ENCODE measurements around the gene CEP85.

CEP85 gene

DNA sequence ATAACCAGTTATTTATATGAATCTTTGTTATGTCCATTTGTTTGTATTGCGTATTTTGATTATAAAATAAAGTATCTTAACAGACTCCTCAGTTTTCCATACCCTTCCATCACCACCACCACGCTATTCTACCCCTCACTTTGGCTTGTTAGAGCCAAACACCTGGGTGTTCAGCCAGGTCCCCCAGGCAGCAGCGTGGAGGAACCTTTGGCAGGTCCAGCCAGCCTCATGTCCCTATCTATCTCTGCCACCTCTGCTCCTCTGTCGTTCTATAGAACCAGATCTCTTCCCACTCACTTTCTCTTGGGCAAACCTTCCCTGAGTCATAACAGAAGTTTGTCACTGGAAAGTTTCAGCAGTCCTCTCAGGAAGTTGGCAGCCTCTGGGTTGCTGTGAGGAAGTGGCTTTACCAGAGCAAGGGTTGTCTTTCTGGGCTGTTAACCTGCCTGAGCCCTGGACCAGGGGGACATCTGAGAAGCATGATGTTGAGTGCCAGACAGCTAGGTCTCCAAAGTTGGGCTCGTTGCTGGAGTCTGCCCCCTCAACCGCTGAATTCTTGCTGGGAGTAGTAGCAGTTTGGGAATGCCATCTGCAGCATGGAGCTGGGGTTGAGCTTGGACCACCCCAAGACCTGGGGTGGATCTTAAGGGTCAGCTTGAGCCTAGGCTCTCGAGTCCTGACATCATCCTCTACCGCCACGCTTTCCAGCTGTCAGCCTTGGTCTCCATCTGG lies 44.9 kb downstream of the CEP85 start:
- no peak for DNase-seq (ENCODE audit: extremely low spot score)
- ChIA-PET POLR2A (interaction anchor here (0.8 kb wide), 1 partner anchor 39 kb away, joined by 3 read pairs; the partner anchor contains the start of gene CD52), CTCF (interaction anchor here (1.0 to 21.9 kb wide), 13 partner anchors 10 to 146 kb away, joined by 3 to 690 read pairs (median 5); partner anchors contain the start of genes CD52, CEP85 and UBXN11)
- TF ChIP-seq, protein P1, sequence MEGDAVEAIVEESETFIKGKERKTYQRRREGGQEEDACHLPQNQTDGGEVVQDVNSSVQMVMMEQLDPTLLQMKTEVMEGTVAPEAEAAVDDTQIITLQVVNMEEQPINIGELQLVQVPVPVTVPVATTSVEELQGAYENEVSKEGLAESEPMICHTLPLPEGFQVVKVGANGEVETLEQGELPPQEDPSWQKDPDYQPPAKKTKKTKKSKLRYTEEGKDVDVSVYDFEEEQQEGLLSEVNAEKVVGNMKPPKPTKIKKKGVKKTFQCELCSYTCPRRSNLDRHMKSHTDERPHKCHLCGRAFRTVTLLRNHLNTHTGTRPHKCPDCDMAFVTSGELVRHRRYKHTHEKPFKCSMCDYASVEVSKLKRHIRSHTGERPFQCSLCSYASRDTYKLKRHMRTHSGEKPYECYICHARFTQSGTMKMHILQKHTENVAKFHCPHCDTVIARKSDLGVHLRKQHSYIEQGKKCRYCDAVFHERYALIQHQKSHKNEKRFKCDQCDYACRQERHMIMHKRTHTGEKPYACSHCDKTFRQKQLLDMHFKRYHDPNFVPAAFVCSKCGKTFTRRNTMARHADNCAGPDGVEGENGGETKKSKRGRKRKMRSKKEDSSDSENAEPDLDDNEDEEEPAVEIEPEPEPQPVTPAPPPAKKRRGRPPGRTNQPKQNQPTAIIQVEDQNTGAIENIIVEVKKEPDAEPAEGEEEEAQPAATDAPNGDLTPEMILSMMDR (IDR thresholded peaks at IDR 0.05; ENCODE audit: control extremely low read depth, extremely low read depth, low read depth, missing control alignments): no peak

DNA sequence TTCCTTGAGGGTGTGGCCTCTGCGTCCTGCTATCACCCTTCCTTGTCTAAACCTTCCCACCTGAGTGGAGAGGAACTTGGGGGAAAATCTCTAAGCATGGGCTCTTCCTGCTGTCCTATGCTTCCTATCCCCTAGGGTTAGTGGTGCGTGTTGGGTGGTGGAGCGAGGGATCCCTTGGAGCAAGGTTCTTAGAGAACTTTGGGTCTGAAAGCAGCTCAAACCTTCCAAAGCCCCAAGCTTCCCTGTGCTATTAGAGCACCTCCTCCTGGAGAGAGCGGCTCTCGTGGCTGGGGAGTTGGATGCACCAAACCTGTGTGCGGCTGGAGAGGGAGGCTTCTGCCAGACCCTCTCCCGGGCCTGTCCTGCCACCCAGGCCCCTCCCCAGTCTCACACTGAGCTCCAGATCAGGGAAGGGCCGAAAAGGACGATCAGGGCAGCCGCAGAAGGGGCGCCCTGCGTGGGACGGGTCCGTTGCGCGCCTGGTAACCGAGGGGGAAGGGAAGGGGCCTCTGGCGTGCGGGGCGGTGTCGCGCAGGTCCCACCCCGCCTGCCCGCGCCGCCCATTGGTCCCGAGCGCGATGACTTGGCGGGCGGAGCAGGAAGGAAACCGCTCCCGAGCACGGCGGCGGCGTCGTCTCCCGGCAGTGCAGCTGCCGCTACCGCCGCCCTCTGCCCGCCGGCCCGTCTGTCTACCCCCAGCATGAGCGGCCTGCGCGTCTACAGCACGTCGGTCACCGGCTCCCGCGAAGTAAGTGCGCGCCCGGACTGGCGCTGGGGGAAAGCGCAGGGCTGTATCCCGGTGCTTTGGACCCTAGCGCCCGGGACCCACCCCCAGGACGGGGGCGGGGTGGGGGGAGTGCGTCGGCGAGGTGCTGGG lies 45.7 kb downstream of the CEP85 start, which contains the start of gene SH3BGRL3:
SH3BGRL3 (plus strand) TSS at position 631 of the 877 bp plus-strand sequence; CDS start at position 701, 70 bp downstream.
- ChIA-PET POLR2A (interaction anchor here (0.8 kb wide), 2 partner anchors 38 to 40 kb away, joined by 3 read pairs; partner anchors contain the start of gene CD52), CTCF (interaction anchor here (1.0 to 21.9 kb wide), 12 partner anchors 9 to 145 kb away, joined by 3 to 690 read pairs (median 4); partner anchors contain the start of genes CD52, CEP85 and UBXN11)
- TF ChIP-seq, protein P1 (IDR thresholded peaks at IDR 0.05; ENCODE audit: control extremely low read depth, extremely low read depth, low read depth, missing control alignments): peak; percentile 47
- DNase-seq (ENCODE audit: extremely low spot score): peak; percentile 95

DNA sequence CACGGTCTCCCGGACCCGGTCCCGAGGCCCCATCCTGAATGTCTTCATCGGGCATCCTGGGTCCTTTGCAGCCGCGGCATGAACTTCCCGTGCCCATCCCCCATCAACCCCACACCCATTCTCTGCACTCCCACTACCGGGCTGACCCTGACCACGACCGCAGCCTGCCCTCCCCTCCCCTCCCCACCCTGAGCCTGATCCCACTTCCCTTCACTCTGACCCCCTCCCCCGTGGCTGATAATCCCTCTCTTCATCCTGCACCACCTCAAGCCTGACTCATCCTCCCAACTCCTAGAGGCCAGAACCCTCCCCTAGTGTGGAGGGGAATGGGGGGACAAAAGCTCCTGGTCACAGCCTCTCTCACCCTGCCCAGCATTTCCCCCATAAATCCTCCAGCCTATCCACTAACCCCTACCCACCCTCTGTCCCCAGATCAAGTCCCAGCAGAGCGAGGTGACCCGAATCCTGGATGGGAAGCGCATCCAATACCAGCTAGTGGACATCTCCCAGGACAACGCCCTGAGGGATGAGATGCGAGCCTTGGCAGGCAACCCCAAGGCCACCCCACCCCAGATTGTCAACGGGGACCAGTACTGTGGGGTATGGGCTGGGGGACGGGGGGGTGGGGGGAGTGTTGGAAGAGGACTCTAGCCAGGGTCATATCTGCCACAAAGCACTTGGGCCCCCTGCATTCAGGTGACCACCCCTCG lies 46.5 kb downstream of the CEP85 start:
- POLR2A ChIA-PET: interaction anchor here (0.8 kb wide), 1 partner anchor 40 kb away, joined by 3 read pairs; no protein-coding TSS in a partner anchor
- no peak for DNase-seq (ENCODE audit: extremely low spot score)
- TF ChIP-seq, protein P1 (IDR thresholded peaks at IDR 0.05; ENCODE audit: control extremely low read depth, extremely low read depth, low read depth, missing control alignments): no peak
- CTCF ChIA-PET: interaction anchor here (1.0 to 21.9 kb wide), 9 partner anchors 8 to 140 kb away, joined by 3 to 690 read pairs (median 7); partner anchors contain the start of genes CD52, CEP85 and UBXN11

DNA sequence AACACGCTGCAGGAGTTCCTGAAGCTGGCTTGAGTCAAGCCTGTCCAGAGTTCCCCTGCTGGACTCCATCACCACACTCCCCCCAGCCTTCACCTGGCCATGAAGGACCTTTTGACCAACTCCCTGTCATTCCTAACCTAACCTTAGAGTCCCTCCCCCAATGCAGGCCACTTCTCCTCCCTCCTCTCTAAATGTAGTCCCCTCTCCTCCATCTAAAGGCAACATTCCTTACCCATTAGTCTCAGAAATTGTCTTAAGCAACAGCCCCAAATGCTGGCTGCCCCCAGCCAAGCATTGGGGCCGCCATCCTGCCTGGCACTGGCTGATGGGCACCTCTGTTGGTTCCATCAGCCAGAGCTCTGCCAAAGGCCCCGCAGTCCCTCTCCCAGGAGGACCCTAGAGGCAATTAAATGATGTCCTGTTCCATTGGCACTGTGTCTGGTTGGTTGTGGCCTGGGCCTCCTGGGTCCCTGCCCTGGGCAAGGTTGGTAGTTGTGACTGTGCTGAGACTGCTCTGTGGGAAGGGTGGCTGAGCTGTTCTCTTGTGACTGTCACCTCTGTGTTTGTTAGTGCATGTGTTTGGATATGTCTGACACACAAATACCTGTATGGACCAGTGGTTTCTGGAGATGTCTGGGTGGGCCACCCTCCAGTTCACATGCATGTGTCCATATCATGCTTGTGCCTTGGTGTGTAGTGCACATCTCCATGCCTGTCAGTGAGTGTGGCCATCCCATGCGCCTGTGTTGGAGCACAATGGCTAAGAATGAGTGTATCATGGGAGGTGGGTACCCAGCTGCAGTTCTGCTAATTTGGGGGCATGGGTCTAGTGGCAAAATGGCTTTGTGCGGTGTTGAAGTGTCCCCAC lies 47.3 kb downstream of the CEP85 start:
- ChIA-PET POLR2A (interaction anchor here (0.6 kb wide), 1 partner anchor 37 kb away, joined by 3 read pairs; no protein-coding TSS in a partner anchor), CTCF (interaction anchor here (1.5 to 21.9 kb wide), 5 partner anchors 19 to 136 kb away, joined by 3 to 690 read pairs (median 5); partner anchors contain the start of genes CD52, CEP85 and UBXN11)
- no peak for DNase-seq (ENCODE audit: extremely low spot score)
- TF ChIP-seq, protein P1 (IDR thresholded peaks at IDR 0.05; ENCODE audit: control extremely low read depth, extremely low read depth, low read depth, missing control alignments): no peak

DNA sequence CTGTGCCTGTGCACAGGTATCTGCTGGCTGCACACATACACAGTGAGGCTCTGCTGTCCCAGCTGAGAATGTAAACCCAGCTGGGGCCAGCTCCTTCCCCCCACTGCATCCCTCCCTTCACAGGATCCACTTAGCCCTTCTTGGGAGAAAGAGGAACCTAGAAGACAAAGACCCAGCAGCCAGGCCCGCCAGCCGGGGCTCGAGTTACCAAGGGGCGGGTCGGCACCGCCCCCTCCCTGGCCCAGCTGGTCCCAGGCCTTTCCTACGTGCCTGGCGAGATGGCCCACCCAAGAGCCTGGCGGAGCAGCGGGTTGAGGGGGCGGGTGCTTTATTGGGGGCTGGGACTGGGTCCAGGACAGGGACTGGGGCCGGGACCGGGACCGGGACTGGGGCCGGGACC lies 48.0 kb downstream of the CEP85 start:
- POLR2A ChIA-PET: interaction anchor here (0.6 kb wide), 1 partner anchor 36 kb away, joined by 3 read pairs; no protein-coding TSS in a partner anchor
- TF ChIP-seq, protein P1 (IDR thresholded peaks at IDR 0.05; ENCODE audit: control extremely low read depth, extremely low read depth, low read depth, missing control alignments): no peak
- CTCF ChIA-PET: interaction anchor here (1.5 to 21.9 kb wide), 3 partner anchors 33 to 84 kb away, joined by 3 to 690 read pairs (median 3); partner anchors contain the start of genes CD52, CEP85 and UBXN11
- no peak for DNase-seq (ENCODE audit: extremely low spot score)
